Naive B cell (primary cell): ENCODE measurements around the gene ABHD8. TPM values are rescaled to one million over a fixed set of nuclear protein-coding genes. Genes with fewer than 3 reads are reported as not detected.

Experiments
- ATAC-seq, 2 donors: fragments of 150-1000 bp; cut with Tn5 transposase; 2 replicates each; pipeline ENCODE4 v1.10.0; 2021; ENCODE audit warnings: low read depth in 2 of 2, mild to moderate bottlenecking in 2 of 2, moderate library complexity in 2 of 2
- DNase-seq: peaks from one replicate; pipeline ENCODE4 v3.0.0; 2022
- H3K27ac Mint-ChIP-seq, 6 donors: one replicate each; pipeline ENCODE4 v1.8.0; 2020 to 2022; ENCODE audit warnings: mild to moderate bottlenecking in 6 of 6, mixed read lengths in 6 of 6, moderate library complexity in 5 of 6, inconsistent platforms in 2 of 6
- H3K27me3 Mint-ChIP-seq, 3 donors: one replicate each; pipeline ENCODE4 v1.8.0; 2021 to 2022; ENCODE audit warnings: mixed read lengths in 3 of 3, mild to moderate bottlenecking in 1 of 3
- H3K36me3 Mint-ChIP-seq, 2 donors: one replicate each; pipeline ENCODE4 v1.8.0; 2020 to 2022; ENCODE audit warnings: mixed read lengths in 2 of 2, inconsistent platforms in 1 of 2, mild to moderate bottlenecking in 1 of 2
- H3K4me1 Mint-ChIP-seq, 3 donors: one replicate each; pipeline ENCODE4 v1.8.0; 2020 to 2022; ENCODE audit warnings: mixed read lengths in 3 of 3, inconsistent platforms in 1 of 3, mild to moderate bottlenecking in 1 of 3, moderate library complexity in 1 of 3
- H3K4me3 Mint-ChIP-seq, 8 donors: one replicate each; pipeline ENCODE4 v1.8.0; 2020 to 2022; ENCODE audit warnings: mild to moderate bottlenecking in 8 of 8, mixed read lengths in 8 of 8, moderate library complexity in 8 of 8, inconsistent platforms in 2 of 8
- H3K9me3 Mint-ChIP-seq, 7 donors: one replicate each; pipeline ENCODE4 v1.8.0; 2020 to 2022; ENCODE audit warnings: mixed read lengths in 7 of 7, mild to moderate bottlenecking in 5 of 7, inconsistent platforms in 2 of 7, moderate library complexity in 1 of 7
- polyA plus RNA-seq, 6 donors: library from polyadenylated mRNA; unstranded; fragments of 300-500 nt; fragmentation: Illumina TruSeq; gene quantifications; one replicate each; pipeline ENCODE4 v1.2.3, GENCODE V29; 2021; ENCODE audit warnings: low read depth in 6 of 6

The ABHD8 gene
- polyA plus RNA-seq, 6 donors from 2014 or later: 6.4 to 8.6 (median 7.4) TPM

DNA sequence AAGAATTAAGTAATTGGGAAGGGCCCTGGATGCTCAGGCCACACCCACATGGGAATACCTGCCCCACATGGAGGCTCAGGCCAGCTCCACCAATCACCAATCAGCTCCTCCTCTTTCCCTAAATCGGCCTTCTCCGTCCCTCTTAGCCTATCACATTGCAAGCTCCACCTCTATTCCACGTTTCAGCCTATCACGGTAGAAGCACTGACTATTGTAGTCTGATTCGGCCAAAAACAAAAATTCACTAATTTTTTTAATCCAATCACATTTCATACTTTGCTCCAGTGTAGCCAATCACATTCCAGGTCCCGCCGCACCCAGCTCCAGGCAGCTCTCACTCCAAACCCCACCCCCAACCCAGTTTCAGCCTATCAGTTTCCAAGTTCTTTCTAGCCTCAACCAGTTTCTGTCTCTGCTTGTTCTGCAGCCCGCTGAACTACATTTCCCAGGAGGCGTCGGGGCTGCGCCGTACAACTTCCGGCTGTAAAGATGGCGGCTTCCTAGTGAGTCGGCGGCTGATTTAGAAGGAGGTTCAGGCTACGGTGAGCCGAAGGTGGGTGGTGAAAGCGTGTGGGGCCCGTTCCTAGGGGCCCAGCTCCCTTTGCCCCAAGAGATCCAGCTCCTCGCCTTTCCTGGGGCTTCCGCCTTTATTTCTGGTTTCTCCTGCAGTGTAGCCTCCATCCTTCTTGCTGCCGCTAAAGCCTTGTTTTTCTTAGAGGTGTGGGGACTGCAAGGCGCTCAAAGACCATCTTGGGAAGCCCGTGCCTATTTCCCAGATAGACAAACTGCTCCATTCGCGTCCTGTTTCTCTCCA is 36.0 kb downstream of the ABHD8 start, which contains the start of gene BABAM1:
Gene BABAM1, plus strand, starts transcription at position 469 of the 814 bp plus-strand sequence. CDS start 1,364 bp downstream, outside the sequence.
- Mint-ChIP-seq H3K36me3 (no peaks in the 10 kb centered on the region), H3K9me3 (no peaks in the 10 kb centered on the region), H3K27me3 (no peaks in the 10 kb centered on the region)

DNA sequence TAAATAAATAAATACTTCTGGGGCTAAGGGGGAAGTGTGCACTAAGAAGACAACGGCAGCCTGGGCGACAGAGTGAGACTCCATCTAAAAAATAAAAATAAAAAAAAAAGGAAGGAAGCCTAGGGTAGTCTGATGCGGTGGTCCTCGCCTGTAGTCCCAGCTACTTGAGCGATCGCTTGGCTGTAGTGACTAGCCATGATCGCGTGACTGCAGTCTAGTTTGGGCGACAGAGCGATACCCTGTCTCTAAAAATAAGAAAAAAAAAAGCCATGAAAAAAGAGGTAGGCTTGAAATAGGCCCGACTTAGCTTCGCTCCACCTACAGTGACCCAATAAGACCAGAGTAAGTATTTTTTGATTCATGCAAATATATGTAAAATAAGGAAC is 36.6 kb downstream of the ABHD8 start:
- H3K9me3 Mint-ChIP-seq: no peaks in the 10 kb centered on the region
- ATAC-seq: peak; percentile 45 to 46
- peak overlapping the region; percentile 68 to 94 (median 85) for H3K4me3 Mint-ChIP-seq
- H3K27me3 Mint-ChIP-seq: no peaks in the 10 kb centered on the region
- no peaks in the 10 kb centered on the region for H3K36me3 Mint-ChIP-seq
- no peak for DNase-seq
- peaks cover 15 to 29% (median 21%) of the 10 kb centered on the region in 3 donors for H3K4me1 Mint-ChIP-seq
- H3K27ac Mint-ChIP-seq: peak overlapping the region; percentile 53 to 98 (median 91)

More for the DNA sequence above, 36.0 kb downstream of the ABHD8 start, which contains the start of gene BABAM1:
- ATAC-seq (peak; percentile 82), DNase-seq (peak; percentile 98)
- Mint-ChIP-seq H3K27ac (peak within 1 kb of the TSS; percentile 53 to 98 (median 91)), H3K4me1 (peaks cover 15 to 29% (median 22%) of the 10 kb centered on the region in 3 donors), H3K4me3 (peak within 1 kb of the TSS; percentile 68 to 94 (median 85))

DNA sequence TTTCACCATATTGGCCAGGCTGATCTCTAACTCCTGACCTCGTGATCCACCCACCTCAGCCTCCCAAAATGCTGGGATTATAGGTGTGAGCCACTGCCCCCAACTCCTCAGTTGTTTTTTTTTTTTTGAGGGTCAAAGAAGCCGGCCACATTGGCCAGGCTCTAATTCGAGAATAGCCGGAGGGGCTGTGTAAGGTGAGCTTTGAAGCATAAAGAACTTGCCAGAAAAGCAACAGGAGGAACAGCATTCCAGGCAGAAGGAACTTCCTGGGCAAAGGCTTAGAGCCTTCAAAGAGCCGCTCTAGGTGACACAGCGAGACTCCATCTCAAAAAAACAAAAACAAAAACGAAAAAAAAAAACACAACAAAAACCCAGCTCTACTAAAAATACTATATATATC is 37.2 kb downstream of the ABHD8 start:
- ATAC-seq (no peak), DNase-seq (no peak)
- peaks cover 0 to under 1% (median 0%) of the 10 kb centered on the region in 3 donors for H3K27me3 Mint-ChIP-seq
- peaks cover 0 to under 1% (median 0%) of the 10 kb centered on the region in 7 donors for H3K9me3 Mint-ChIP-seq
- H3K4me1 Mint-ChIP-seq: peaks cover 15 to 32% (median 17%) of the 10 kb centered on the region in 3 donors
- peak overlapping the region in 4 of 6 donors; percentile 64 to 97 (median 89) for H3K27ac Mint-ChIP-seq
- no peaks in the 10 kb centered on the region for H3K36me3 Mint-ChIP-seq
- peak overlapping the region in 3 of 8 donors; percentile 8 to 93 (median 88) for H3K4me3 Mint-ChIP-seq

DNA sequence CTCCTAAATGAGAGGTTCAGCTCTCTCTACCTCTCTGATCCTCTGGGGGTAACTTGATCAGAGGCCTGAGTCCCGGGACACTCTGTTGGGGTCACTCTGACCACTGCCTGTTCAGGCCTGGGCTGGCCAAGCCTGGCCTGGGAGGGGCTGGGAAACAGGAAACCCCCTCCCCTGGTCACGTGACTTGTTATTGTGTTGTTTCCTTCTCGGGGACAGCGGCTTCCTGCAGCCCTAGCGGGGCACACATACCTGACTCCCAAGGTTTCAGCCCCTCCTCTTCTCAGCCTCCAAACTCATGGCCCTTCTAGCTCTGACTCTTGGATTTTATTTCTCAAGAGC is 38.6 kb downstream of the ABHD8 start, which contains the start of gene USHBP1:
Gene USHBP1, minus strand, starts transcription at position 105 of the 339 bp plus-strand sequence. CDS start 446 bp downstream, outside the sequence.
- no peak for ATAC-seq
- no peak for DNase-seq
- Mint-ChIP-seq H3K4me3 (peak within 1 kb of the TSS in 1 of 8 donors; percentile 21), H3K4me1 (peaks cover 20 to 36% (median 23%) of the 10 kb centered on the region in 3 donors), H3K36me3 (no peaks in the 10 kb centered on the region), H3K27ac (peak within 1 kb of the TSS in 4 of 6 donors; percentile 33 to 91 (median 54)), H3K9me3 (peaks cover 2 to 11% (median 6%) of the 10 kb centered on the region in 7 donors), H3K27me3 (peaks cover 0 to 6% (median 4%) of the 10 kb centered on the region in 3 donors)

DNA sequence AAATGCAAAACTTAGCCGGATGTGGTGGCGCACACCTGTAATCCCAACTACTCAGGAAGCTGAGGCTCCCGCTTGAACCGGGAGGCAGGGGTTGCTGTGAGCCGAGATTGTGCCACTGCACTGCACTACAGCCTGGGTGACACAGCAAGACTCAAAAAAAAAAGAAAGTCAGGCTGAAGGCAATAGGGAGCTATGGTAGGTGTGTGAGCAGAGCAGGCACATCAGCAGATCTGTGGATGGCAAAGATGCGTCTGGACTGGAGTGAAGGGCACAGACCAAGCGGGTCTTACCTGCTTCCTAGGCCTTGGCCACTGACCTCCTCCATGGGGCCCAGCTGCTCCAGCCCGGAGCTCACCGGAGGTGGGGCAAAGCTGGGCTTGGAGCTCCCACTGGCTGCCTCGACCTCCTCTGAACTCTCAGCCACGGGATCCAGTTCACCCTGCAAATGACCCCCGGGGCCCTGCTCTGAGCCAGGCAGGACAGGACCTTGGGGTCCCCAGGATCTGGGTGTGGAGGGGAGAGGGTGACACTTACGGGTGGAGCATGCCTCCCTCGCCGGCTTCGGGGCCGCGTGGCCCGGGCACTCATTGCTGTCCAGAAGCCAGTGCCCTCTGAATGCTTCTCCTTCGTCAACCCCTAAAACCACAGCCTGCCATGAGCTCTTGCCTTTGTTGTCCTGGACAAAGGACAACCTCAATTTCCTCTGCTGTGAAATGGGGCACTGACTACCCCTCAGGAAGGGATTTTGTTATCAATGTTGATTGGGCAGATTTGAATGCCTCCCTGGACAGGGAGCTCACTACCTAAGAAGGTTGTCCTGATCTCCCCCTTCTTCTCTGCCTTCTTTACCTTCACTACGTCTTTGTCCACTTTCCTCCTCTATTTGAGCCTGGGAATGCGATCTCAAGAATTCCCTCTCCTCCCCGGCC is 39.2 kb downstream of the ABHD8 start:
- H3K4me1 Mint-ChIP-seq: peaks cover 20 to 36% (median 23%) of the 10 kb centered on the region in 3 donors
- no peak for DNase-seq
- peaks cover 4 to 17% (median 8%) of the 10 kb centered on the region in 7 donors for H3K9me3 Mint-ChIP-seq
- H3K27ac Mint-ChIP-seq: peak overlapping the region in 4 of 6 donors; percentile 33 to 91 (median 54)
- peaks cover 0 to 6% (median 4%) of the 10 kb centered on the region in 3 donors for H3K27me3 Mint-ChIP-seq
- H3K4me3 Mint-ChIP-seq: no peak overlapping the region
- no peaks in the 10 kb centered on the region for H3K36me3 Mint-ChIP-seq
- ATAC-seq: no peak

DNA sequence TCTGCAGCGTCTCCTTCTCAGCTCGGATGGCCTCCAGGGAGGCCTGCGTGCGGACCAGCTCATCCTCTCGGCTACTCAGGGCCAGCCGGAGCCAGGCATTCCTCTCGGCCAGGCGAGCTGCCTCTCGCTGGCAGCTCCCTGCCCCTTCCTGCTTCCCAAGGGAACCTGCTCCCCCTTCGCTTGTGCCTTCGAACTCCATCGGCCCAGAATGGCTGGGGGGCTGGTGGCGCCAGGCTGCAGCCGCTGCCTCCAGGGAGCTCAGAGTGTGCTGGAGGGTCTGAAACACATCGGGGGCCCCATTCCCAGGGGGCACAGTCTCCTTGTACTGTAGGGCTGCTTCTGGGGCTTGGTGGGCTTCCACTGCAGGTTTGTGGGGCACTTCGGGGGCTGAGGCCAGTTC is 40.7 kb downstream of the ABHD8 start:
- H3K27ac Mint-ChIP-seq: no peak overlapping the region

DNA sequence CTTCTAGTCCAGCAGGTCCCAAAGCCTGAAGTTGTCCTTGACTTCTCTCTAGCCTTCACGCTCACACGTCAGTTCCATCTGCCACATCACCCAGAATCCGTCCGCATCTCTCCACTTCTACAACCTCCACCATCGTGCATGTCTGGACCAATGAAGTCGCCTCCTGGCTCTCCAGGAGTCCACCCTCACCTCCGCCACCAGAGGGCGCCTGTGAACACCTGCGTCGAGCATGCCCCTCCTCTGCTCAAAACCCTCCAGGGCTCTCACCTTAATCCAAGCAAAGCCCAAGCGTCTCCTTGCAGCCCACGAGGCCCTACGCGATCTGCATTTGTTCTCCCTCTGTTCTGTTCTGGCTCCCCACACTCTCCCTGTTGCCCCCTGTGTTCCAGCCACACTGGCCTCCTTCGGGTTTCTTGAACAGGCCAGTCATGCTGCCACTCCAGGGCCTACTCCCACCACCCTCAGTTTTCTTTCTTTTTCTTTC is 42.3 kb downstream of the ABHD8 start:
- Mint-ChIP-seq H3K36me3 (no peaks in the 10 kb centered on the region), H3K4me3 (peak overlapping the region in 1 of 8 donors; percentile 3), H3K27ac (no peak overlapping the region), H3K9me3 (peaks cover 4 to 18% (median 8%) of the 10 kb centered on the region in 7 donors), H3K27me3 (peaks cover 0 to 6% (median 4%) of the 10 kb centered on the region in 3 donors), H3K4me1 (peaks cover 11 to 12% (median 12%) of the 10 kb centered on the region in 3 donors)
- peak; percentile 99 to 100 for ATAC-seq
- peak; percentile 79 for DNase-seq

More for the DNA sequence above, 40.7 kb downstream of the ABHD8 start:
- Mint-ChIP-seq H3K27me3 (peaks cover 0 to 6% (median 4%) of the 10 kb centered on the region in 3 donors), H3K36me3 (no peaks in the 10 kb centered on the region), H3K4me1 (peaks cover 16 to 26% (median 20%) of the 10 kb centered on the region in 3 donors), H3K4me3 (peak overlapping the region in 1 of 8 donors; percentile 6), H3K9me3 (peaks cover 4 to 18% (median 8%) of the 10 kb centered on the region in 7 donors)
- DNase-seq (no peak), ATAC-seq (no peak)

DNA sequence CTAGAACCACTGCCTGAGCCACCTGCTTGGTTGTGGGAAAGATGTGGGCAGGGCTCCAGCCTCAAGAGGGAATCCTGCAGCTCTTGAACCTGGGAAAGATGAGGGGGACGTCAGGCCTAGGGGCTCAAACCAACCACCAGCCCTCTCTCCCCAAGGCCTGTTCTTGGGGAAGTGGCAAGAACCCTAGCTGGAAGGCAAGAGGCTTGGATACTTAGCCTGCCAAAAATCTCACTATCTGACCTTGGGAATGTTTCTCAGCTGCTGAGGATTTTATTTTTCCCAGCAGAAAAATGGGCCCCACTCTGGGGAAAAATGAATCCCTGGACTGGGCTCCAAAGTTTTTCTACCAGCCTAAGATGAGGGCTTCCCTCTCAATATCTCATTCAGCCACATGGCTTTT is 43.3 kb downstream of the ABHD8 start:
- no peaks in the 10 kb centered on the region for H3K36me3 Mint-ChIP-seq
- H3K27ac Mint-ChIP-seq: no peak overlapping the region
- peaks cover 4 to 18% (median 8%) of the 10 kb centered on the region in 7 donors for H3K9me3 Mint-ChIP-seq
- peaks cover 0 to 6% (median 4%) of the 10 kb centered on the region in 3 donors for H3K27me3 Mint-ChIP-seq
- no peak overlapping the region for H3K4me3 Mint-ChIP-seq
- no peak for ATAC-seq
- H3K4me1 Mint-ChIP-seq: peaks cover 11 to 12% (median 12%) of the 10 kb centered on the region in 3 donors
- DNase-seq: no peak

DNA sequence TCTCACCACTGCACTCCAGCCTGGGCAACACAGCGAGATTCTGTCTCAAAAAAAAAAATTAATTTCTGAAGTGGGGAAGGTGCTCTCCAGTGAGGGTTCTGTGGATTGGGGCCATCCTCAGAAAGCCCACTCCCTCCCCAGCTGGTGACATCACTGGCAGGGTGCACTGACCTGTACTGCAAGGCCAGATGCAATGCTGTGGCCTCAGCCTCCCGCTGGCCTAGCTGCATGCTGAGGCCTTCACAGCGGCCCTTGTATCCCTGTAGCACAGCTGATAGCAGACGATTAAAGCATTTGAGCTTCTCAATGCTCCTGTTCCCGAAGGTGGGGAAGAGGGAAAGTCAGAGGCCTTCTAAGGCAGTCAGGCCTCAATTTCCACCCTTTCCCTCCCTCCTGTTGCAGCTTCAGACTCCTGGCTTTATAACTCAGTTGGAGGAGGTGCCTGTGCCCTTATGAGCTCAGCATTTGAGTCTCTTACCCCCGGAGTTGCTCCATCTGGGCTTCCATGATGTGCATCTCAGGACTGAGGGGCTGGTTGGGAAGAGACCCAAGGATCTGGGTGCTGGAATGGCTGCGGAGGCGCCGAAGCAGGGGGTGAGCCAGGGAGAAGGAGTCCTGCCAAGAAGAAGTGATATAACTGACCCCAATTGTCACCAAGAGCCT is 44.0 kb downstream of the ABHD8 start:
- peaks cover 4 to 18% (median 8%) of the 10 kb centered on the region in 7 donors for H3K9me3 Mint-ChIP-seq
- H3K27me3 Mint-ChIP-seq: peaks cover 0 to 6% (median 4%) of the 10 kb centered on the region in 3 donors
- H3K27ac Mint-ChIP-seq: peak overlapping the region in 1 of 6 donors; percentile 41
- DNase-seq (no peak), ATAC-seq (no peak)
- no peak overlapping the region for H3K4me3 Mint-ChIP-seq
- peaks cover 5 to 9% (median 6%) of the 10 kb centered on the region in 3 donors for H3K4me1 Mint-ChIP-seq
- H3K36me3 Mint-ChIP-seq: no peaks in the 10 kb centered on the region

DNA sequence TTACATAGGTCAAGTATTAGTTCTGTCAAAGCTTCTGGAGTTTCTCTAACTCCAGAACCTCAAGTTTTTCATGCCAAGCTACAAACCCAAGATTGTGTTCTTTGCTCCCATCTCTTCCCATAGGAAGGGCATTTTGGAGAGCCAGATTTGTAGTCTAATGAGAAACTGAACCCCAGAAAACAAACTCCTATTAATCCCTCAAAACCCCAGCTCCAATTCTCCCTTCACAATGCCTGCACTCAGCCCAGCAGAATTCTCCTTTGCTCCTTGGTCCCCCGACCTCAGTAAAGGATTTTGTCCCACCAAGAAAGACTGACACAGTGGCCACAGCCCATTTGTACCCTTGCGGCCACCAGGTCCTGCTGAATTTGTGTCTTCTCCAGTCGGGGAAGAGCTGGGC is 47.1 kb downstream of the ABHD8 start:
- H3K4me3 Mint-ChIP-seq: no peak overlapping the region

DNA sequence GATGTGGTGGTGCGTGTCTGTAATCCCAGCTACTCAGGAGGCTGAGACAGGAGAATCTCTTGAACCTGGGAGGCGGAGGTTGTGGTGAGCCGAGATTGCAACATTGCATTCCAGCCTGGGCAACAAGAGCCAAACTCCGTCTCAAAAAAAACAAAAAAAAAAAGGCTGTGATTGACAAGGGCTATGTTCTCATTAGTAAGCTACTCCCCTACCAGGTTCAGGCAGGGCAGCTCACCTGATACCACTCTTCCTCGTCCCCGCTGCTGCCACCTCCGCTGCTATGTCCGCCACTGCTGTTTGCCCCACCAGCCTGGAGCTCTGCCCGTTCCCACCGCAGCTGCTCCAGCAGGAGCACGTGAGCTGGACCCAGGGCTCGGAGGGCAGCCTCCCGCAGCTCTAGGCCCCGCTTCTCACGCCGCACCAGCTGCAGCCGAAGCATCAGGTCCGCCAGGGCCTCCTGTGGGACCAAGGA is 48.0 kb downstream of the ABHD8 start:
- H3K27ac Mint-ChIP-seq: no peak overlapping the region
- H3K36me3 Mint-ChIP-seq: no peaks in the 10 kb centered on the region
- no peak overlapping the region for H3K4me3 Mint-ChIP-seq
- ATAC-seq (no peak), DNase-seq (no peak)
- peaks cover 0 to 10% (median 5%) of the 10 kb centered on the region in 7 donors for H3K9me3 Mint-ChIP-seq
- peaks cover 0 to under 1% (median 0%) of the 10 kb centered on the region in 3 donors for H3K4me1 Mint-ChIP-seq
- H3K27me3 Mint-ChIP-seq: no peaks in the 10 kb centered on the region

More for the DNA sequence above, 47.1 kb downstream of the ABHD8 start:
- Mint-ChIP-seq H3K36me3 (no peaks in the 10 kb centered on the region), H3K27me3 (peaks cover 0 to 6% (median 4%) of the 10 kb centered on the region in 3 donors), H3K4me1 (peaks cover 5 to 6% (median 6%) of the 10 kb centered on the region in 3 donors), H3K9me3 (peaks cover 4 to 18% (median 8%) of the 10 kb centered on the region in 7 donors), H3K27ac (no peak overlapping the region)
- ATAC-seq: no peak
- DNase-seq: no peak

DNA sequence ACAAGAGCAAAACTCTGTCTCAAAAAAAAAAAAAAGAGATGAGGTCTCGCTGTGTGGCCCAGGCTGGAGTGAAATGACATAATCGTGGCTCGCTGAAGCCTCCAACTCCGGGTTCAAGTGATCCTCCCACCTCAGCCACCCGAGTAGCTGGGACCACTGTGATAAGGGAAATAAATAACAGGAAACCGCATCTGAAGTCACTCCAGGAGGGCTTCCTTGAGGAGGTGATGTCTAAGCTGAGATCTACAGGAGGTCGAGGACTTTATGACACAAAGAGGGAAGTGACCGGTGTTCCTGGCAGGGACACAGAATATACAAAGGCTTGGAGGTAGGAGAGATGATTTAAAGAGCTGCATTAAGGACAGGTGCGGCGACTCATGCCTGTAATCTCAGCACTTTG is 48.6 kb downstream of the ABHD8 start:
- Mint-ChIP-seq H3K4me3 (no peak overlapping the region), H3K27me3 (no peaks in the 10 kb centered on the region), H3K9me3 (peaks cover 0 to 8% (median 3%) of the 10 kb centered on the region in 7 donors), H3K36me3 (no peaks in the 10 kb centered on the region), H3K4me1 (peaks cover 0 to 6% (median 0%) of the 10 kb centered on the region in 3 donors), H3K27ac (no peak overlapping the region)
- ATAC-seq (no peak), DNase-seq (no peak)
